MM.1S (cell line): ENCODE data around the gene MACROD2.

Source experiments
- EZH2 ChIP-seq: fragments of 300-600 bp; sonication (generic); optimal IDR thresholded peaks from 2 replicates; pipeline ENCODE3; 2017; ENCODE audit warnings: low read depth, mild to moderate bottlenecking, antibody characterized with exemption, low read length, mixed read lengths
- TF ChIP-seq, protein P1 (sequence below): fragments of 300-600 bp; sonication (generic); IDR thresholded peaks from 2 replicates; pipeline ENCODE4 v1.5.1; 2016; ENCODE audit warnings: antibody characterized with exemption, low read length, mixed read lengths

DNA sequence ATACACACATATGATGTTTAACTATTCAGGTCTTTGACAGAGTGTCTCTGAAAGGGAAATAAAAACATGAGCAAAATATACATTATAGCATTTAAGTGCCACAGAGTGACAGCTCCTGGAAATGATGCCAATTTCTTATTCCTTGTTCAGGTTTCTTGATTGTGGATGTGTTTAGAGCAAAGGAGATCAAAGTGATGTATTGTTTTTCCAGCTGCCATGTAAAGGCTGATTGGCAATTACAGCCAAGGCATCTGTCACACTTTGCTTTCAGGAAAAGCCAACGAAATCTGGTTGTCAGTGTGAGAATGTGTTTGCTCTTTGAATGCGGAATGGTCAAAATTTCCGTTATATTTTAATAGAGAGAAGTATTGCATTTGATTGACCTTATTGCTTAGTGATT is 689.9 kb downstream of the MACROD2 start:
- TF ChIP-seq, protein P1, sequence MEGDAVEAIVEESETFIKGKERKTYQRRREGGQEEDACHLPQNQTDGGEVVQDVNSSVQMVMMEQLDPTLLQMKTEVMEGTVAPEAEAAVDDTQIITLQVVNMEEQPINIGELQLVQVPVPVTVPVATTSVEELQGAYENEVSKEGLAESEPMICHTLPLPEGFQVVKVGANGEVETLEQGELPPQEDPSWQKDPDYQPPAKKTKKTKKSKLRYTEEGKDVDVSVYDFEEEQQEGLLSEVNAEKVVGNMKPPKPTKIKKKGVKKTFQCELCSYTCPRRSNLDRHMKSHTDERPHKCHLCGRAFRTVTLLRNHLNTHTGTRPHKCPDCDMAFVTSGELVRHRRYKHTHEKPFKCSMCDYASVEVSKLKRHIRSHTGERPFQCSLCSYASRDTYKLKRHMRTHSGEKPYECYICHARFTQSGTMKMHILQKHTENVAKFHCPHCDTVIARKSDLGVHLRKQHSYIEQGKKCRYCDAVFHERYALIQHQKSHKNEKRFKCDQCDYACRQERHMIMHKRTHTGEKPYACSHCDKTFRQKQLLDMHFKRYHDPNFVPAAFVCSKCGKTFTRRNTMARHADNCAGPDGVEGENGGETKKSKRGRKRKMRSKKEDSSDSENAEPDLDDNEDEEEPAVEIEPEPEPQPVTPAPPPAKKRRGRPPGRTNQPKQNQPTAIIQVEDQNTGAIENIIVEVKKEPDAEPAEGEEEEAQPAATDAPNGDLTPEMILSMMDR: no peak
- no peak for TF ChIP-seq EZH2
